Panc1 (cell line): ENCODE data around the gene FERMT3. TPM values are rescaled to one million over a fixed set of nuclear protein-coding genes. Genes with fewer than 3 reads are reported as not detected.

Experiments
- ATAC-seq: fragments of 200-7000 bp; cut with Tn5 transposase; 2 replicates; pipeline ENCODE4 v1.9.1; 2020; ENCODE audit warnings: mild to moderate bottlenecking, moderate library complexity
- BruUV-seq: library from RNA; stranded (reverse); fragments of 400-500 nt; replicated peaks from 2 replicates; lab custom pipeline; 2021; lab: Mats Ljungman, UMichigan
- CTCF ChIA-PET: fragments of 300-600 bp; sonication (Branson Sonifier 250); formaldehyde crosslinking; loops from one replicate; lab custom pipeline; 2022; ENCODE audit warnings: antibody characterized with exemption; lab: Charles Lee
- POLR2A ChIA-PET: fragments of 300-600 bp; sonication (Branson Sonifier 250); formaldehyde crosslinking; loops from one replicate; lab custom pipeline; 2022; ENCODE audit warnings: antibody characterized with exemption; lab: Charles Lee
- DNase-seq: peaks from one replicate; pipeline ENCODE4 v3.0.0-alpha.2; 2010; ENCODE audit warnings: low read depth, low spot score
- H3K27ac ChIP-seq: 2 replicates; pipeline ENCODE4 v1.5.1; 2011; ENCODE audit warnings: mild to moderate bottlenecking, low read length, inconsistent platforms
- H3K27me3 ChIP-seq: fragments of 200-500 bp; sonication (Bioruptor generic); 2 replicates; pipeline ENCODE4 v1.6.0; 2014; ENCODE audit warnings: low read length, inconsistent platforms; ENCODE audit not compliant: control insufficient read depth, insufficient read depth
- H3K36me3 ChIP-seq: fragments of 200-500 bp; sonication (Bioruptor generic); 2 replicates; pipeline ENCODE4 v1.5.1; 2014; ENCODE audit warnings: inconsistent platforms, mild to moderate bottlenecking, low read length, moderate library complexity; ENCODE audit not compliant: control insufficient read depth, insufficient read depth
- H3K4me1 ChIP-seq: 2 replicates; pipeline ENCODE4 v1.5.1; 2011; ENCODE audit warnings: inconsistent platforms, mild to moderate bottlenecking, low read length, moderate library complexity; ENCODE audit not compliant: control insufficient read depth, insufficient read depth
- H3K4me3 ChIP-seq, 2 experiments: 2 replicates each; pipeline ENCODE4 v1.5.1; 2011 to 2012; ENCODE audit warnings: low read depth in 2 of 2, low read length in 2 of 2, mild to moderate bottlenecking in 2 of 2, inconsistent platforms in 1 of 2, moderate library complexity in 1 of 2
- H3K9me3 ChIP-seq: fragments of 200-500 bp; sonication (Bioruptor generic); 2 replicates; pipeline ENCODE4 v1.5.1; 2014; ENCODE audit warnings: low read depth, mild to moderate bottlenecking, inconsistent platforms, low read length, moderate library complexity; ENCODE audit not compliant: control insufficient read depth, insufficient read depth
- CTCF ChIP-seq: fragments of 450-650 bp; IDR thresholded peaks from 2 replicates; pipeline ENCODE4 v1.5.1; 2017; ENCODE audit warnings: mild to moderate bottlenecking
- POLR2AphosphoS5 ChIP-seq: IDR thresholded peaks from 2 replicates; pipeline ENCODE4 v1.6.1; 2012; ENCODE audit warnings: mild to moderate bottlenecking, low read depth, low read length, moderate library complexity
- REST ChIP-seq, 2 experiments: IDR thresholded peaks; 2 replicates each; pipeline ENCODE4 v1.6.1; 2011 to 2012; ENCODE audit warnings: low read depth in 2 of 2, control low read depth in 1 of 2, low read length in 1 of 2, mild to moderate bottlenecking in 1 of 2, moderate library complexity in 1 of 2; ENCODE audit not compliant: insufficient read depth in 1 of 2
- SIN3A ChIP-seq: IDR thresholded peaks from 2 replicates; pipeline ENCODE4 v1.6.1; 2012; ENCODE audit warnings: low read depth, mild to moderate bottlenecking, low read length, moderate library complexity, borderline replicate concordance; ENCODE audit not compliant: insufficient read depth
- TCF7L2 ChIP-seq: IDR thresholded peaks from 2 replicates; pipeline ENCODE4 v1.6.1; 2011; ENCODE audit warnings: mild to moderate bottlenecking, low read depth, low read length, inconsistent platforms
- in situ Hi-C: cut with HindIII; loops from 2 replicates; pipeline ENCODE4 v1.10.0; 2016; ENCODE audit warnings: low sequenced_read_pairs, low pct_unique_long_range_greater_than_20kb
- intact Hi-C: fragments of 100-400 bp; cut with micrococcal nuclease; formaldehyde crosslinking; loops from one replicate; pipeline ENCODE4 v1.10.0; 2022; ENCODE audit not compliant: unreplicated experiment
- total RNA-seq: library from RNA; stranded (reverse); gene quantifications from one replicate; pipeline ENCODE4 v1.2.1, GENCODE V29; 2021; ENCODE audit not compliant: unreplicated experiment

Gene FERMT3
- total RNA-seq, 1 experiment from 2014 or later: 2.9 TPM

GRCh38 chr11:64173616-64174355 is 32.7 kb upstream of the FERMT3 start:
- POLR2A ChIA-PET: no interaction called here
- no peaks in the 10 kb centered on the region for H3K36me3 ChIP-seq
- in situ Hi-C loops: no loop called here
- TF ChIP-seq POLR2AphosphoS5 (no peak), REST (IDR thresholded peaks at IDR 0.05; ENCODE audit: insufficient read depth in 1 of 2, low read depth in 2 of 2, low read length in 1 of 2) (no peak), SIN3A (no peak), TCF7L2 (no peak), CTCF (no peak)
- intact Hi-C loops: no loop called here
- H3K4me3 ChIP-seq: no peak overlapping the region
- H3K27ac ChIP-seq: no peak overlapping the region
- no TSS peak for BruUV-seq
- no peaks in the 10 kb centered on the region for H3K4me1 ChIP-seq
- H3K27me3 ChIP-seq: no peaks in the 10 kb centered on the region
- peak; percentile 69 for ATAC-seq
- CTCF ChIA-PET: no interaction called here
- DNase-seq: no peak
- no peaks in the 10 kb centered on the region for H3K9me3 ChIP-seq

- no peaks in the 10 kb centered on the region for H3K27me3 ChIP-seq
- no TSS peak for BruUV-seq
- H3K4me1 ChIP-seq: peaks cover 11% of the 10 kb centered on the region
- in situ Hi-C loops: no loop called here
- no peaks in the 10 kb centered on the region for H3K36me3 ChIP-seq
- TF ChIP-seq CTCF (no peak), TCF7L2 (no peak), REST (IDR thresholded peaks at IDR 0.05; ENCODE audit: insufficient read depth in 1 of 2, low read depth in 2 of 2, low read length in 1 of 2) (no peak), SIN3A (no peak), POLR2AphosphoS5 (no peak)
- no peak for ATAC-seq
- ChIA-PET CTCF (interaction anchor here (0.6 kb wide), 1 partner anchor 26 kb away, joined by 4 read pairs; no protein-coding TSS in a partner anchor), POLR2A (interaction anchor here (0.6 kb wide), 1 partner anchor 247 kb away, joined by 5 read pairs; no protein-coding TSS in a partner anchor)
- no peak overlapping the region for H3K27ac ChIP-seq
- DNase-seq: no peak
- intact Hi-C loops: no loop called here
- H3K9me3 ChIP-seq: peaks cover 7% of the 10 kb centered on the region; the same call in 1 of the 2 replicates
- no peak overlapping the region for H3K4me3 ChIP-seq
Observed at GRCh38 chr11:64176751-64177150, 29.8 kb upstream of the FERMT3 start.
